ENCODE measurements around the gene CRY2.
A peak's percentile ranks its signal among the peaks of the same experiment; 100 is the strongest.

The CRY2 gene

DNA sequence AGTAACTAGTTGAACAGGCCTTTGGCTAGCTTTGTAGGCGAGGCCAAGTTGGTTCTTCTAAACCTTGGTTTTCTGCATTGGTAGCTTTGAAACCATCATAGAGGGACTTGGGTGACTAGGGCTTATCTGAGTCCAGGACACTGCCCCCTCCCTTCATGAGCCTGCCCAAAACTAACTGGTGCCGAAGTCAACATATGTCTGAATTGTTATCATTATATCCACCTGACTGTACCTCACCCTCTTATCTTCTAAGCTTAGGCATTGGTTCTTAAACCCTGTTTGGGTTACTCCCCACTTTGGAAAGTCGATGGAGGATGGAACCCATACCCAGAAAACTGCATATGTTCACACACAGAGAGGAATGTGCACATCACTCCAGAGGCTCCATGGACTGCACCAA is 30.6 kb downstream of the CRY2 start:
- no peak for DNase-seq (ENCODE audit: low read depth, low spot score)

GRCh38 chr11:45879803-45880686 is 32.8 kb downstream of the CRY2 start:
- DNase-seq (ENCODE audit: low read depth, low spot score) = no peak

DNA sequence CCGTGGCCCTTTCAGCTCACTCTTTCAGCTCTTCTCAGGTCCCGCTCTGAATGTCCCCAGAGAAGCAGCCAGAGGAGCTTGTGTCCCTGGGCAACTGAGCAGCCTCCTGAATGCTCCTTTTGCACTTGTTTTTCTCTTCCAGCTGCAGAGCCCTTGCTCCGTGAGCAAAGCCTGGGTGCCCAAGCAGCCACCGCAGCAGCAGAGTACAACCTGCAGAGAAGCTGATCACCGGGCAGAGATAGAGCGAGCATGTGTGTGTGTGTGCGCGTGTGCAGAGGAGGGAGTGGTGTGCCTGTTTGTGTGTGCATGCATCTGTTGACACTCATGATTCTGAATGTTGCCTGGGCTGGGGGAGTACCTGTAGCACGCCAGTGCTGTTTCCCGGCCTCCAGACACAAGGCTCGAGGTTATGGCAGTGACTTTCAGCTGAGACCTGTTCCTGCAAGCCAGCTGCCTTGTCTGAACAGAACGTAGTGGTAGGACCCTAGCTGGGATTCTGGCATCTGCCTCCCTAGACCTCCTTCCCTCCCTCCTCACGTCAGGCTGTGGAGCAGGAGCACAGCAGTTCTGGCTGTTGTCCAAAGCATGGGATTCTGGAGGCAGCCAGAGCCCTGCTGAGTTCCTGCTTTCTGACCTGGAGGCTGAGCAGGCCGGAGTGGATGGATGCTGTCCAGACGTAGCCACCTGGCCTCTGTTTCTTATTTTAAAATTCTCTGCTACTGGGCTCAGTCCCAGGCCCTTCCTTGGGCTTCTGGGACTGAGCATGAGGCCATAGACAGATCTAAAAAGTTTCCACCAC is 33.7 kb downstream of the CRY2 start:
- DNase-seq (ENCODE audit: low read depth, low spot score) = peak; percentile 66

DNA sequence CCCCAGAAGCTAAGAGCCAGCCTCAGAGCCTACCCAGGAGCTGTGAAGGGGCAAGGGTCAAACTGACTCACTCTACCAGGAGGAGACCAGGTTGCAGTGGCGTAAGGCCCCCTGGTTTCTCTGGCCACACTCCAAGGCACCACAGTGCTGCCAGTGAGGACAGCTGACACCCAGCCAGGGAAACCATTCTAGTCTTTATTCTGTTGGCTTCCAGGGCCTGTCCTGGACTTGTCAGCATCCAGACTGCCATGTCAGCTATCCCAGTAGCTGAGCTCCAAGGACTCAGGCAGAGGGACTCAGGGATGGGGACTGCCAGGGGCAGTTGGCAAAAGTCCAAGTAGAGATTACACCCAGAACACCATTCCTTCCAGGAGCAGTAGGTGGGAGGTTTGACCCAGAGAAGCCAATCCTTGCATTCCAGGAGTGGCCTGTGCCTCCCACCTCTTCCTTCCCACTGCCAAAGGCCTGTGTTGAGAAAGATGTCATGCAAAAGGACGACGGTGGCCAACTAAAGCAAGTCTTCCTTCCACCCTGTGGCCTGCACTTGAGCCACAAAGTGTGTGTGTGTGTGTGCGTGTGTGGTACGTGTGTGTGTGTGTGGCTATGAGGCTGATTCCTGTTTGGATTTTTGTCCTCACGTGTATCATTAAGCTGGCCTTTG is 34.6 kb downstream of the CRY2 start:
- DNase-seq (ENCODE audit: low read depth, low spot score) = peak; percentile 31

DNA sequence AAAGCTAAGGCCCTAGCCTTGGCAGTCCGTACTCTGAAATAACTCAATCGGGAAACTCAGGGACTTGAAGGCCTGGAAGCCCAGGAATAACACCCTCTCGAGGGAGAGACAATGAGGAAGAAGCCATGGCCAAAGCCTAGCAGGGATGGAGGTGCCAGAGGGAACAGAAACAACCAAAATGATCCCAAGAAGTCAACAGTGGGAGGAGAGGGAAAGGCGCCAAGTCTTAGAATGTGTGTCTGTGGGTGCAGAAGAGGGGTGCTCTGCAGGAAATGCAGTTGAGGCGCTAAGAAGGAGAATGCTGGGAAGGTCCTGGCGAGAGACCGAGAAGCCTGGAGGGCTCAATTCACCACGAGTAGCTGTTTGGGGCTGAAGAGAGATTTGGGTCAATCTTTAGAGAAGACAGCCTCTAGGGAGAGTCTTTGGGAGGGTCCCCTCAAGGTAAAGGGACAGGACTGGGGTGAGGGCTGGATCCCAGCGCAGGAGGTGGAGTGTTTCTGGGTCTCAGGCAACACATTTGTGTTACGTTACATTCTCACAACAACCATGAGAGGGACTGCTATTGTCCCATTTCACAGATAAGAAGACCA is 37.4 kb downstream of the CRY2 start:
- DNase-seq (ENCODE audit: low read depth, low spot score) = no peak

GRCh38 chr11:45885274-45885920 is 38.1 kb downstream of the CRY2 start, which contains the start of gene MAPK8IP1:
TSS of gene MAPK8IP1 (plus strand) at chr11:45885651. CDS start at chr11:45885821, 170 bp downstream.
- no peak for DNase-seq (ENCODE audit: low read depth, low spot score)

- no peak for DNase-seq (ENCODE audit: low read depth, low spot score)
Observed at GRCh38 chr11:45885921-45886721, 38.8 kb downstream of the CRY2 start.

GRCh38 chr11:45886816-45887520 is 39.7 kb downstream of the CRY2 start:
- DNase-seq (ENCODE audit: low read depth, low spot score) = no peak

- no peak for DNase-seq (ENCODE audit: low read depth, low spot score)
Observed at GRCh38 chr11:45887587-45887986, 40.3 kb downstream of the CRY2 start.

DNA sequence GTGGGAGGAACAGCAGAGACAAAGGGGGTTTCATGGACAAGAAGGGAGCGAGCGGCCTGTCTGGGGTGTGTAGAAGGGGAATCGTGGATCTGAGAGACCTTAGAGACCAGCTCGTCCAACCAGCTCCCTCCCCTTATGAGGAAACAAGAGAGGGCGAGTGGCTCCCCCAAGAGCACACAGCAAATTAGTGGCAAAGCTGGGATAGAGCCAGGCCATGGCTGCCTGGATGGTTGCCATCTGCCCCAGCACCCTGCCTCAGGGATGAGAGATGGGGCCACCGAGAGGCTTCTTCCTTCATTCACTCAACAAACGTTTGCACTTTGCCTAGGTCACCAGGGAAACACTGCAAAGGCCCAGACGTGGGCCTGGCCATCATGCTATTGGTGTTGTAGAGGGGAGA is 42.3 kb downstream of the CRY2 start:
- DNase-seq (ENCODE audit: low read depth, low spot score) = no peak

DNA sequence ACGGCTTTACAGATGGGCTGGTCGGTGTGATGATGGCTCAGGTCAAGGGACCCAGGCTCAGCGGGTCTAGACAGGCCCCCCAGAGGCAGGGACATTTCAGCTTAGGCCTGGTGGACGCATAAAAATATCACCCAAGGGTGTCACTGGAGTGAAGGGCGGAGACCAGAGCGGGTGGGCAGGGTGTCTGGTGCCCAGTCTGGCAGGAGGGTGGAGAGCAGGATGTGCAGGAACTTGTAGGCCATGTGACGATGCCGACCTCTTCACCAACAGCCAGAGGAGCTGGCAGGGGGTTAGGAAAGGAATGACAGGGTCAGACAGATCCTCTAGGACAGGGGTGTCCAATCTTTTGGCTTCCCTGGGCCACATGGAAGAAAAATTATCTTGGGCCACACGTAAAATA is 42.7 kb downstream of the CRY2 start:
- DNase-seq (ENCODE audit: low read depth, low spot score) = no peak

- DNase-seq (ENCODE audit: low read depth, low spot score) = no peak
Observed at GRCh38 chr11:45890886-45891550, 43.7 kb downstream of the CRY2 start.

- no peak for DNase-seq (ENCODE audit: low read depth, low spot score)
Observed at GRCh38 chr11:45892856-45893255, 45.6 kb downstream of the CRY2 start.

DNA sequence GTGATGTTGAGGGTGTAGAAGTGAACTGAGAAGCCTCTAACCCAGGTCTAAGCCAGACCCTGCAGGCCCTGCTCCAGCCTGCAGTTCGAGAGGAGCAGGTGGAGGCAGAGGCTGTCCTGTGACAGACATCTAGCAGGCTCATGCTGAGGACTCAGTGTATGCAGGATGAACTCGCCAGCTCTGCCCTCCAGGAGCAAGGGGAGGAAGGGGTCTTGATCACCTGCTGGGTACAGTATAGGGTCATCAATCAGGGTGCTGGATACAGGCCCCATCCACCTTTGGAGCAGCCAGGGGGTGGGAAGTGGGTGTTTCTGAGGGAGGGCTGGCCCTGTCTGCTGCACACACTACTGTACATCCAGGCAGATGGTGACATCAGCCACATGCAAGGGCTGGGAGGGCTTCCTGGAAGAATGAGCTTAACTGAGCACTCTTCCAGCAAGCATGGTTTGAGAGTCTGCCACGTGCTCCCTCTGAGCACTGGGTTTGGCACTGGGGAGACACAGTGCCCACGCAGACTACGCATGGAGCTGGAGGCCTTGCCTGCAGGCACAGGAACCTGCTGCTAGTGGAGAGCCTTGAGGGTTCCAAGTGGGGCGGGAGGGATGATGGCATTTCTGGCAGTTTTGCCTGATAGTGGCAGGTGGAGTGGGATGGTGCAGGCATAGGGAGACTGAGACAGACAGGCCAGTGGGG is 47.4 kb downstream of the CRY2 start:
- no peak for DNase-seq (ENCODE audit: low read depth, low spot score)

DNA sequence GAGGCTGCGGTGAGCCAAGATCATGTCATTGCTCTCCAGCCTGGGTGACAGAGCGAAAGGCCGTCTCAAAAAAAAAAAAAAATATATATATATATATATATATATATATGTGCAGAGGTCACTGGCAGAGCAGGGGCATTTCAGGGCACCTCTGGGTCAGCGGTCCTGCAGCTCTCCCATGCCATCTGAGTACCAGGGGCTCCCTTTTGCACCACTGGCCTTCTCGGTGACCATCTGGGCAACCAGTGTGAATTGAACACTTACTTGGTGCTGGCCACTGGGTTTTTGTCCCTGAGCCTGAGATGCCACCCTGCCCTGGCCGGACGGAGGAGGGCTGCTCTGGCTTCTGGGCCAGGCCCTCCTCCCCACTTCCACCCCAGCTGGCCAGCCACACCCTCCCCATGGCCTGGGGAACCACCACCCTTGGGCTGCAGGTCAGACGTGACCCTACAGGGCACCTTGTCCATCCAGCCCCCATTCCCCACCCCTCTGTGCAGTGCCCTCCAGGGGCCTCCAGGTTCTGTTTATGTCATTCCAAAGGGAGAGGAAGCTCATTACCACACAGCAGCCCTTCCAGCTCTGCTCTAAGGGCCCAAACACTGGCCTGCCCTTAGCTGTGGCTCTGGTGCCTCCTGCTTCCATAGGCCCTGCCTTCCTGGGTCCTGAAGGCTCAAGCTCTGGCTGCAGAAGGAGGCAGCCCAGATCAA is 48.4 kb downstream of the CRY2 start:
- no peak for DNase-seq (ENCODE audit: low read depth, low spot score)

DNA sequence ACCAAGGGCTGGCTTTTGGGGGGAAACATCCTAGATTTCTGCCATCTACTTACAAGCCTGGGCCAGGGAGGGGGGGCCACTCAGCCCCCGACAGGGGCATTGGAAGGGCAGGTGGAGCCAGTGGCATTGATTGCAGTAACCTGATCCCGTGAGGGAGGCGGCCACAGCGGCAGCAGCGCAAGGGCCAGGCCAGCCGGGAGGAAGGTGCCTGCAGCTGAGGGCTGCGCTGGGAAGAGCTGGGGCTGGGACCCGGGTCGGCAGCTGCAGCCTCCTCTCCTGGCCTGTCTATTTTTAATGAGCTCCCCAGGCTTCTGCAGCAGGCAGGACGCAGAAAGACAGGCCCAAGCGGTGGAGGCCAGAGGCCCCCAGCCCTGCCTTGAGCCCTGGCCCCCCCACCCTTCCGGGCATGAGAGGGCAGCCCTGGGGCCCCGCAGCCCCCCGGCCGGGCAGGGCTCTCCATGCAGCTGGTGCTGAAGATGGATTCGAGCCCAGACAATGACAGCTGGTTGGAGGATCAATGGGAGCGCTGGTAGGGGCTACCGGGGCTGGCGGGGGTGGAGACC is 49.2 kb downstream of the CRY2 start:
- no peak for DNase-seq (ENCODE audit: low read depth, low spot score)

DNA sequence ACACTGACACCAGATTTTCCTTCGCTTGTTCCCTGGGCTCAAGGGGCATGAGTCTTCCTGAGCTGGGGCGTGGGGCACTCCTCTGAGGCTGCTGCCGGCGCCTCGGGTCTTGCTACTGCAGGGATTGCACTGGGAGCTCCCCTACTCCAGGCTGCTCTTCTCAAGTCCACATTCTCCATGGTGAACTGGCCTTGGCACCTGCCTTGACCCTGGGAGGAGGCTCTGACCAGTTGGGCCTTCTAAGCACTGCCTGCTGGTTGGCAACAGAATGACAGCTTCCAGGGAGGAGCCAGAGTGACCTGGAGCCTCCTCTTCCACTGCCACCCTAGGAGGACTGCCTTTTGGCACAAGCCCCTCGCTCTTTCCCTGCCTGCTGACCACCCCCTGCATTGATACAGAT is 50.3 kb downstream of the CRY2 start:
- DNase-seq (ENCODE audit: low read depth, low spot score) = no peak

- no peak for DNase-seq (ENCODE audit: low read depth, low spot score)
Observed at GRCh38 chr11:45899086-45899447, 51.8 kb downstream of the CRY2 start.
